Activated T-cell treated with anti-CD3 and anti-CD28 coated beads, Interleukin-2, amount 50 U/mL, for 4 hours (primary cell): ENCODE data around the gene LRRTM4. TPM values are rescaled to one million over a fixed set of nuclear protein-coding genes. Genes with fewer than 3 reads are reported as not detected.

Source experiments
- ATAC-seq, 2 donors: fragments of 200-7000 bp; cut with Tn5 transposase; one replicate each; pipeline ENCODE4 v1.10.0; 2021
- DNase-seq: peaks from one replicate; pipeline ENCODE4 v3.0.0-alpha.2; 2020
- H3K27me3 Mint-ChIP-seq: one replicate; pipeline ENCODE4 v1.8.0; 2021; ENCODE audit warnings: low read depth, mixed read lengths
- H3K36me3 Mint-ChIP-seq: one replicate; pipeline ENCODE4 v1.8.0; 2022; ENCODE audit warnings: mixed read lengths; ENCODE audit not compliant: insufficient read depth
- H3K4me1 Mint-ChIP-seq: one replicate; pipeline ENCODE4 v1.8.0; 2021; ENCODE audit warnings: low read depth, mixed read lengths
- H3K4me3 Mint-ChIP-seq: one replicate; pipeline ENCODE4 v1.8.0; 2021; ENCODE audit warnings: mild to moderate bottlenecking, moderate library complexity, mixed read lengths
- H3K9me3 Mint-ChIP-seq: one replicate; pipeline ENCODE4 v1.8.0; 2021; ENCODE audit warnings: mixed read lengths
- total RNA-seq, 3 donors: library from RNA; stranded (reverse); gene quantifications; one replicate each; pipeline ENCODE4 v1.2.1, GENCODE V29; 2021

LRRTM4 gene
- total RNA-seq, 3 donors from 2014 or later = not detected

DNA sequence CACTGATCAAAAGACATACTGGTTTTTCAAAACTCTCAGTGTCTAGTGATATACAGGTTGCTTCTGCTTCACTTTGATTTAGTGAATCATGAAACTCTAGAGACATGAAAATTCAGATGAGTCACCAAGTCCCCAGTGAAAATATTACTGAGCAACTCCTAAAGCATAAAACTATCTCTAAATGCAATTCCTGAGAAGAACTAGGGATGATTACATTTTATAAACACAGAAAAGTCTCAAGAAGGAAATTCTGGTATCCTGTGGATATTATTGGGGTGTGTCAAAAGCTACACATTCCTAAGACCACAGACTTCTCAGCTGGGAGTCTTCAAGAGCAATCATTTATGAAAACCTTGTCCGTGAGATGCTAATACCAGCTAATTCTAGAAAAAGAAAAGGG is 9.7 kb downstream of the LRRTM4 start:
- Mint-ChIP-seq H3K9me3 (peaks cover 7% of the 10 kb centered on the region), H3K4me3 (no peak overlapping the region), H3K36me3 (no peaks in the 10 kb centered on the region), H3K4me1 (no peaks in the 10 kb centered on the region), H3K27me3 (no peaks in the 10 kb centered on the region)
- ATAC-seq (no peak), DNase-seq (no peak)

- no peak for DNase-seq
- Mint-ChIP-seq H3K4me3 (no peak overlapping the region), H3K4me1 (no peaks in the 10 kb centered on the region), H3K27me3 (no peaks in the 10 kb centered on the region), H3K9me3 (peaks cover 4% of the 10 kb centered on the region), H3K36me3 (no peaks in the 10 kb centered on the region)
- no peak for ATAC-seq
Measured at GRCh38 chr2:77508511-77508910, 13.7 kb downstream of the LRRTM4 start.

DNA sequence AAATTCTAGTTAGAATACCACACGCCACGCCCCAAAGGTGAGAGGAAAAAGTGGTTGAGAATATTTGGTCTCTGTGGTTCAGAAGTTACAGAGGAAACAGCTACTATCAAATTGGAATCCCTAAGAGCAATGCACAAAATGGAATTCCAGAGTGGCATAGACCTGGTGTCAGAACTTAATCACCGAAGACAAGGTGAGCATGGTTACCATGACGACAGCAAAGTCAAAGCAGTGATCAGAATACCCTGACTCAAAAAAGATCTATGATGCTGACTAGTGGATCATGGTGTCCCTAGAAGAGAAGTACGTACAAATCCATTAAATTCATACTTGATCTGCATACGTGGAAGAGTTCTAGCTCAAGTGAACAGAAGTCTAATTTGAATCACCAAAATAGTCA is 14.5 kb downstream of the LRRTM4 start:
- ATAC-seq = no peak

DNA sequence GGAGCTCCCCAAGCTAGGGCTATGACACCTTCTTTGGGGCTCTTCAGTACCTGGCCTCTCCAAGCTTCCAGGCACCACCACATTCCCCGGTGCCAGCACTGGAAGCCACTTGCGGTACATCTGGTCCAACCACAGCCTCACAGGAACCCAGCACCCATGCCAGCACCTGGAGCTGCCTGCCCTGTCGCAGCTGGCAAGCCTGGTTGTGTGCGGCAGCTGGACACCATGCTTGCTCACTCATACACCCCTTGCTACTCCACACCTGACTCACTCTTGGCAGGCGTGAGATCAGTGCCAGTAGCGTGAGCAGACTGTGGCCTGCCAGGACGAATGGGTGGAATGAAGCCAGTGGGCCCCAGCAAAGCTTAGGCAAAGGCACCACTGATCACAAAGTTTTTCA is 34.0 kb downstream of the LRRTM4 start:
- DNase-seq (no peak), ATAC-seq (no peak)
- Mint-ChIP-seq H3K9me3 (no peaks in the 10 kb centered on the region), H3K4me3 (no peak overlapping the region), H3K4me1 (no peaks in the 10 kb centered on the region), H3K36me3 (no peaks in the 10 kb centered on the region), H3K27me3 (no peaks in the 10 kb centered on the region)

More for the DNA sequence above, 14.5 kb downstream of the LRRTM4 start:
- Mint-ChIP-seq H3K4me3 (no peak overlapping the region), H3K4me1 (no peaks in the 10 kb centered on the region), H3K36me3 (no peaks in the 10 kb centered on the region), H3K27me3 (no peaks in the 10 kb centered on the region), H3K9me3 (peaks cover 4% of the 10 kb centered on the region)
- DNase-seq = no peak

GRCh38 chr2:77487074-77487803 is 34.9 kb downstream of the LRRTM4 start:
- peaks cover 1% of the 10 kb centered on the region for H3K9me3 Mint-ChIP-seq
- DNase-seq (no peak), ATAC-seq (no peak)
- no peaks in the 10 kb centered on the region for H3K36me3 Mint-ChIP-seq
- H3K4me3 Mint-ChIP-seq = no peak overlapping the region
- H3K4me1 Mint-ChIP-seq = no peaks in the 10 kb centered on the region
- H3K27me3 Mint-ChIP-seq = no peaks in the 10 kb centered on the region

DNA sequence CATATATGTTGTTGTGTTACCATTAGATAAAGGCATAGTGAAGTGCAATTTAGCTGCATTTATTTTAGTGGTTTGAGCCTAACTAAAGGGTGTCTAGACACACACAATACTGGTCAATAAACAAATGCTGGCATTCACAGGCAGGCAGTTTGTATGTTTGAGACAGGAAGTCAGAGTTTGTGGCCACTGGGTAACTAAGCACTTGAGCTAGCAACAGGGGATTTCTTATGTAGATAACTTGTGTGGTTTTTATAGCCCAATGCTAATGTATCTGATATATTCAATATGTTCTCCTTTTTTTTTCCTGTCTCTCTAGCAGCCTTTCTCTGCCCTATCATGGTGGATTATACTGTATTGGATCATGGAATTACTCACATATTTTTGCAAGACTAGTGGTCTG is 38.1 kb downstream of the LRRTM4 start:
- no peaks in the 10 kb centered on the region for H3K36me3 Mint-ChIP-seq
- ATAC-seq (no peak), DNase-seq (no peak)
- H3K4me3 Mint-ChIP-seq = no peak overlapping the region
- no peaks in the 10 kb centered on the region for H3K27me3 Mint-ChIP-seq
- H3K9me3 Mint-ChIP-seq = peaks cover 16% of the 10 kb centered on the region
- no peaks in the 10 kb centered on the region for H3K4me1 Mint-ChIP-seq

- H3K36me3 Mint-ChIP-seq = no peaks in the 10 kb centered on the region
- H3K27me3 Mint-ChIP-seq = no peaks in the 10 kb centered on the region
- DNase-seq (no peak), ATAC-seq (no peak)
- H3K9me3 Mint-ChIP-seq = peaks cover 22% of the 10 kb centered on the region
- no peak overlapping the region for H3K4me3 Mint-ChIP-seq
- H3K4me1 Mint-ChIP-seq = no peaks in the 10 kb centered on the region
Measured at GRCh38 chr2:77479895-77480294, 42.3 kb downstream of the LRRTM4 start.

- Mint-ChIP-seq H3K4me3 (no peak overlapping the region), H3K27me3 (no peaks in the 10 kb centered on the region), H3K36me3 (no peaks in the 10 kb centered on the region), H3K9me3 (peaks cover 25% of the 10 kb centered on the region), H3K4me1 (no peaks in the 10 kb centered on the region)
- ATAC-seq (no peak), DNase-seq (no peak)
Measured at GRCh38 chr2:77479395-77479794, 42.8 kb downstream of the LRRTM4 start.

DNA sequence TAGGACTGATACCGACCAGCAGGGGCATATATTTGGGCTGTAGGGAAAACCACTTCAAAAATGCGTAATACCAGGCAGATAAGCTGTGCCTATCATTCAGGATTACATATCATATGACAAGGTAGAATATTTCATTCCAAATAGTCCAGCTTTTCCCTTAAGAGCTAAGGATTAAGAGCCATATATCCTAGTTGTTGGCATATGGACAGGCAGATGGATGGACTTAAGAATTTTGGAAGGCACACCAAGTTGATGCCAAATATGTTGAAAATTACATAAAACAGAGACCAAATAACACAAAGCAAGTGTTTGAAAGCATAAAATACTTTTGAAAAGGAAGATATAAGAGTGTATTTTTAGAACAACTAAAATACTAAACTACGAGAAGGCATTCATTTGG is 52.1 kb downstream of the LRRTM4 start:
- no peaks in the 10 kb centered on the region for H3K36me3 Mint-ChIP-seq
- peaks cover 27% of the 10 kb centered on the region for H3K9me3 Mint-ChIP-seq
- no peak for ATAC-seq
- no peaks in the 10 kb centered on the region for H3K4me1 Mint-ChIP-seq
- DNase-seq = no peak
- H3K27me3 Mint-ChIP-seq = no peaks in the 10 kb centered on the region
- H3K4me3 Mint-ChIP-seq = no peak overlapping the region

DNA sequence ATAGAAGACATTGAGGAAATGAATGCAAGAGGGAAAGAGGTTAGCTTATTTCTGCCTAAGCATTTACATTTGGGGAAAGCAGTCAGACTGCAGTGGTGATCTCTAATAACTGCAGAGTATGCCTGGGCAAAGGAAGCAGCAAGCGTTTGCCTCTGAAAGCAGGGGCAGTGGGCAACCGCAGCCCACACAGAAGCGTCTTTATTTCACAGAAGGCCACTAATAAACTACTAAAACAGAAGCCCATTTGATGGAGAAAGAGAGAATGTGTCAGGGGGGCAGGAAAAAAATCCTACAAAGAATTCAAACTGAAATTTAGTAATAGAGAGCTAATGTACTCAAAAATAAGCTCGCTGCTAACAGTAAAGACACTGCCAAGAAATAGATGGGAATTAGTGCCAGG is 53.1 kb downstream of the LRRTM4 start:
- ATAC-seq = no peak
- Mint-ChIP-seq H3K36me3 (no peaks in the 10 kb centered on the region), H3K9me3 (peaks cover 23% of the 10 kb centered on the region), H3K4me3 (no peak overlapping the region), H3K4me1 (no peaks in the 10 kb centered on the region), H3K27me3 (no peaks in the 10 kb centered on the region)
- DNase-seq = no peak

GRCh38 chr2:77459840-77460239 is 62.3 kb downstream of the LRRTM4 start:
- no peak overlapping the region for H3K4me3 Mint-ChIP-seq
- H3K9me3 Mint-ChIP-seq = peaks cover 23% of the 10 kb centered on the region
- no peak for DNase-seq
- H3K27me3 Mint-ChIP-seq = no peaks in the 10 kb centered on the region
- no peaks in the 10 kb centered on the region for H3K36me3 Mint-ChIP-seq
- no peaks in the 10 kb centered on the region for H3K4me1 Mint-ChIP-seq
- no peak for ATAC-seq

- DNase-seq (no peak), ATAC-seq (no peak)
- Mint-ChIP-seq H3K9me3 (peaks cover 18% of the 10 kb centered on the region), H3K4me3 (no peak overlapping the region), H3K27me3 (no peaks in the 10 kb centered on the region), H3K4me1 (no peaks in the 10 kb centered on the region), H3K36me3 (no peaks in the 10 kb centered on the region)
Measured at GRCh38 chr2:77458216-77458615, 64.0 kb downstream of the LRRTM4 start.

DNA sequence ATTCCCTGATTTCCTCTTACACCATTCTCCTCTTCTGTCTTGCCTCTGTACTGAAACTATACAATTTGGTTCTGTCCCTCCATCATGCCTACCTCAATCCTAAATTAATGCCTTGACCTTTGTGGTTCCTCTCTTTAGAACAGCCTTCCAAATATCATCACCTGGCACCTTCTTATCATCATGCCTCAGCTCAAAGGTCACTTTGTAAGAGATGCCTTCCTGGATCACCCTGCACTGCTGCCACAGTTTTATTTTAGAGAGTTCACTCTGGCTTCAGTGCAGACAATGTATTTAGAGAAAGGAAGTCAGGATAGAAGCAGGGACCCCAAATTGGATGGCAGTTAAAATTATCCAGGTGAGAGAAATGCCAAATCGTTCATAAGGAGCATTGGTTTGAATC is 64.5 kb downstream of the LRRTM4 start:
- H3K36me3 Mint-ChIP-seq = no peaks in the 10 kb centered on the region
- H3K4me1 Mint-ChIP-seq = no peaks in the 10 kb centered on the region
- H3K4me3 Mint-ChIP-seq = no peak overlapping the region
- no peak for ATAC-seq
- peaks cover 18% of the 10 kb centered on the region for H3K9me3 Mint-ChIP-seq
- DNase-seq = no peak
- H3K27me3 Mint-ChIP-seq = no peaks in the 10 kb centered on the region

DNA sequence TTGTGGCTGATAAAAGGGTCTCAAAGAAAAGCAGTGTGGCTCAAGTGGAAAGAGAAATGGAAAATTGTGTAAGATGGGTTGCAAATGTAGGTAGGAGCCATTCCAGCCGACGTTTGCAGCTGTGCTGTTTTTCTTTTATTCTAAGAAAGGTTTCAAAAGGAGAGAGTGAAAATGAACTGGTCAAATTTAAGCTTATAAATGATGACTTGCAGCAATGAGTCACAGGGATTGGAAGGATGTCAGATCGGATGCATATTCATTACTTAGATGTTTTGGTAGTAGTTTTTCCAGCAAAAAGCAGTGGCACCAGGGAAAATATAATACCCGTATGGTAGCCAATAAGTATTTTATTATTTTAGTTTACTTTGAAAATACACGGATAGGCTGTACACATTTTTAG is 79.1 kb downstream of the LRRTM4 start:
- no peak for ATAC-seq
- no peaks in the 10 kb centered on the region for H3K27me3 Mint-ChIP-seq
- no peak for DNase-seq
- peaks cover 18% of the 10 kb centered on the region for H3K9me3 Mint-ChIP-seq
- H3K36me3 Mint-ChIP-seq = no peaks in the 10 kb centered on the region
- no peak overlapping the region for H3K4me3 Mint-ChIP-seq
- no peaks in the 10 kb centered on the region for H3K4me1 Mint-ChIP-seq

DNA sequence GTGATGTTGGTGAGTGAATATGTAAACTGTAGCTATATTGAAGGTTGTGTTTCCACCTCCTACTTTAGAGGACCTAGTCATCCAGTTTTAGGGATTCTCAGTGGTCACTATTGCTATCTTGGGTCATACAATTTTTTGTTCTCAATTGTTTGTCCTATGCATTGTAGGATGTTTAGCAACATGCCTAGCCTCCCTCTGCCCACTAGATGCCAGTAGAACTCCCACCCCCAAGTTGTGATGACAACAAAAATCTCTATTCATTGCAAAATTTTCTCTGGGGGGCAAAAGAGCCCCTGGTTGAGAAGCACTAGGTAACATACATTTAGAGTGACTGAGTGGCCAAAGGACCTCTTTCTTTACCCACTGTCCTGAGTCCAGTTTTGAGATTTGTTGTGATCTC is 87.3 kb downstream of the LRRTM4 start:
- no peaks in the 10 kb centered on the region for H3K36me3 Mint-ChIP-seq
- H3K4me1 Mint-ChIP-seq = no peaks in the 10 kb centered on the region

More for the DNA sequence above, 87.3 kb downstream of the LRRTM4 start:
- Mint-ChIP-seq H3K27me3 (no peaks in the 10 kb centered on the region), H3K4me3 (no peak overlapping the region), H3K9me3 (peaks cover 9% of the 10 kb centered on the region)
- no peak for ATAC-seq
- DNase-seq = no peak
